Right kidney (tissue), 1 donor: ENCODE measurements around the gene PKDREJ.
"Not testable (repeated sequence)": the region's sequence is repeated elsewhere in the genome, so short reads cannot be mapped to it uniquely, and the experiment has no call there.

Source experiments
- DNase-seq: peaks from one replicate; pipeline ENCODE4 v3.0.0-alpha.2; 2016

PKDREJ gene

GRCh38 chr22:46267431-46268279 lies 4.5 kb upstream of the PKDREJ start, which contains the start of gene TTC38:
Gene TTC38 (plus strand): TSS chr22:46268008. CDS start chr22:46268040, 32 bp downstream.
- DNase-seq = peak; percentile 85

- not testable (repeated sequence) for DNase-seq
Measured at GRCh38 chr22:46265627-46266026, 2.5 kb upstream of the PKDREJ start.

GRCh38 chr22:46264520-46264919 lies 1.4 kb upstream of the PKDREJ start:
- DNase-seq = not testable (repeated sequence)

- DNase-seq = peak; percentile 51
Measured at GRCh38 chr22:46262449-46263215, 511 bp downstream of the PKDREJ start.

- DNase-seq = no peak
Measured at GRCh38 chr22:46260038-46260437, 3.1 kb downstream of the PKDREJ start.

GRCh38 chr22:46259374-46259773 lies 3.8 kb downstream of the PKDREJ start:
- DNase-seq = no peak

- DNase-seq = no peak
Measured at GRCh38 chr22:46256358-46256958, 6.7 kb downstream of the PKDREJ start.

GRCh38 chr22:46251816-46252380 lies 11.2 kb downstream of the PKDREJ start:
- DNase-seq = no peak

GRCh38 chr22:46251266-46251665 lies 11.9 kb downstream of the PKDREJ start:
- DNase-seq = no peak

GRCh38 chr22:46250783-46251125 lies 12.4 kb downstream of the PKDREJ start:
- DNase-seq = no peak

GRCh38 chr22:46250035-46250782 lies 12.9 kb downstream of the PKDREJ start, which contains the start of gene CDPF1:
Gene CDPF1 (minus strand): TSS chr22:46250293. CDS start chr22:46248284, 2,009 bp downstream.
- peak; percentile 91 for DNase-seq

- DNase-seq = no peak
Measured at GRCh38 chr22:46247443-46247975, 15.6 kb downstream of the PKDREJ start.

- no peak for DNase-seq
Measured at GRCh38 chr22:46246178-46246577, 17.0 kb downstream of the PKDREJ start.

GRCh38 chr22:46245511-46245910 lies 17.6 kb downstream of the PKDREJ start:
- DNase-seq = no peak

- no peak for DNase-seq
Measured at GRCh38 chr22:46244771-46245170, 18.4 kb downstream of the PKDREJ start.

GRCh38 chr22:46242076-46242475 lies 21.1 kb downstream of the PKDREJ start:
- DNase-seq = no peak

GRCh38 chr22:46241396-46242007 lies 21.6 kb downstream of the PKDREJ start:
- no peak for DNase-seq

- no peak for DNase-seq
Measured at GRCh38 chr22:46240907-46241306, 22.2 kb downstream of the PKDREJ start.

- DNase-seq = no peak
Measured at GRCh38 chr22:46240506-46240905, 22.6 kb downstream of the PKDREJ start.

- no peak for DNase-seq
Measured at GRCh38 chr22:46240073-46240472, 23.1 kb downstream of the PKDREJ start.
